Body of pancreas (tissue), 4 donors: Measurements from ENCODE around the gene TAPT1. TPM values are rescaled to one million over a fixed set of nuclear protein-coding genes. Genes with fewer than 3 reads are reported as not detected.

ENCODE experiments used
- ATAC-seq: fragments of 150-250 bp; one replicate; pipeline ENCODE4 v1.9.1; 2016
- DNase-seq, 4 donors: peaks; one replicate each; pipeline ENCODE4 v3.0.0-alpha.2; 2019
- H3K27ac ChIP-seq, 4 donors: fragments of 200-600 bp; sonication (generic); 1 replicate in 3 of 4; 2 replicates in 1 of 4; pipeline versions ENCODE4 v1.5.1 to v1.6.1; 2016 to 2019; ENCODE audit warnings: mild to moderate bottlenecking in 1 of 4, mixed read lengths in 1 of 4, moderate library complexity in 1 of 4
- H3K27me3 ChIP-seq, 2 donors: fragments of 200-600 bp; sonication (generic); one replicate each; pipeline ENCODE4 v1.6.0; 2016; ENCODE audit warnings: mild to moderate bottlenecking in 1 of 2
- H3K36me3 ChIP-seq, 2 donors: fragments of 200-600 bp; sonication (generic); replicated peaks in 1 of 2; 2 replicates each; pipeline ENCODE4 v1.5.1; 2016; ENCODE audit warnings: low read depth in 2 of 2; ENCODE audit not compliant: insufficient read depth in 1 of 2
- H3K4me1 ChIP-seq: fragments of 200-600 bp; sonication (generic); one replicate; pipeline ENCODE4 v1.6.0; 2016
- H3K4me3 ChIP-seq, 2 donors: fragments of 200-600 bp; sonication (generic); 1 replicate in 1 of 2; 2 replicates in 1 of 2; pipeline ENCODE4 v1.5.1; 2016 to 2019
- H3K9me3 ChIP-seq, 3 donors: fragments of 200-600 bp; sonication (generic); 1 replicate in 2 of 3; 2 replicates in 1 of 3; pipeline ENCODE4 v1.5.1; 2016
- POLR2A ChIP-seq, 3 donors: fragments of 450-650 bp; IDR thresholded peaks; one replicate each; pipeline ENCODE4 v1.6.1; 2016; ENCODE audit warnings: antibody characterized with exemption in 3 of 3, mild to moderate bottlenecking in 2 of 3
- WGBS, 2 donors: methylation state at CpG; one replicate each; pipeline ENCODE4 v1.1.5; 2017; 5-methylcytosine and 5-hydroxymethylcytosine counted together
- intact Hi-C: fragments of 100-400 bp; cut with DNase I; formaldehyde crosslinking; loops from one replicate; pipeline ENCODE4 v1.15.1; 2023
- total RNA-seq, 2 donors: library from RNA; depleted of rRNA; stranded (reverse); fragments of >200 nt; gene quantifications; one replicate each; pipeline ENCODE4 v1.1.0, GENCODE V29; 2016
- TF ChIP-seq, protein P1 (sequence below), 7 experiments: fragments of 450-650 bp in 4 of 7; fragments of 200-600 bp in 3 of 7; sonication (generic) in 3 of 7; IDR thresholded peaks; one replicate each; pipeline ENCODE4 v1.5.1; 2016 to 2019; ENCODE audit warnings: antibody characterized with exemption in 7 of 7

The TAPT1 gene
- total RNA-seq, 2 donors from 2014 or later: 26.4 to 30.9 TPM

DNA sequence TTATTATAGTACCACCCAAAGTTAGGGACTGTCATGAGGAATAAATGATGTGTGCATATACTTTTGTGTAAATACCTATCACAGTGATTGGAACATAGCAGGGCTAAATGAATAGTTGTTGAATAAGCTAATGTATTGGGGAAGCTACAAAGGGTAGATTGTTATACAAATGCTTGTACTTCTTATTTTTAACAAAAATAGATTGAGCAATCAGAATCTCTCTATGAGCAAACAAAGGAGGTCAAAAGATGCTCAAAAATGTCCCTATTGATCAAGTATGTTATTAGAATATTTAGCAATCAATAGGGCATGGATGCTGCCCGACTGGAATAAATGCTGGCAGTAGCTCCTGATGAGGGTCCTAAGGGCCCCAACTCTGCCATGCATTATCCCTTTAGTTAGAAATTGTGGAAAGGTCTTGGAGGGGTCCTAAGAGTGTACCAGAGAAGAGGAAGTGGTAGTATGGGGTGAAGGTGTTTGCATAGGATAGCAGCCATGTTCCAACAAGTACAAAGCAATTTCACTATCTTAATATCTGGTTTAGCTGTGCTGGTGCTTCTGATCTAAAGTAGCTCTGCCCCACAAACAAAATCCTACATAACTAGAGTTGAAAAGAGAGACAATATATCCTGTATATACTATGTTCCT is 33.1 kb upstream of the TAPT1 start:
- no peak for DNase-seq
- intact Hi-C loops: no loop called here

DNA sequence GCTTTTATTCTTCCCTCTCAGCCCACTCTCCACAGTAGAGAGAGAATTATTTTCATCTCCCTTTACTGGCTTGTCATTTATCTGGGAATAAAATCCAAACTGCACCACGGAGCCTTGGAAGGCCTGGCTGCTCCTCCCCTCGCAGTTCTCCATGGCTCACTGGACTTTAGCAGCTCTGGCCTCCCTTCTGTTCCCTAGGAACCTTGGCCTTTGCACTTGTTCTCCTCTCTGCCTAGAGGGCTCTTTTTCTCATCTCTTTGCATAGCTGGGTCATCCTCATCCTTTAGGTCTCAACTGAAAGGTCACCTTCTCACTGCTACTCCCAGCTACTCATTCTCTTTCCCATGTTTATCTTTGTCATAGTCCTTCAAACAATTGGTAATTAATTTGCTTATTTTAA is 31.3 kb upstream of the TAPT1 start:
- TF ChIP-seq, protein P1, sequence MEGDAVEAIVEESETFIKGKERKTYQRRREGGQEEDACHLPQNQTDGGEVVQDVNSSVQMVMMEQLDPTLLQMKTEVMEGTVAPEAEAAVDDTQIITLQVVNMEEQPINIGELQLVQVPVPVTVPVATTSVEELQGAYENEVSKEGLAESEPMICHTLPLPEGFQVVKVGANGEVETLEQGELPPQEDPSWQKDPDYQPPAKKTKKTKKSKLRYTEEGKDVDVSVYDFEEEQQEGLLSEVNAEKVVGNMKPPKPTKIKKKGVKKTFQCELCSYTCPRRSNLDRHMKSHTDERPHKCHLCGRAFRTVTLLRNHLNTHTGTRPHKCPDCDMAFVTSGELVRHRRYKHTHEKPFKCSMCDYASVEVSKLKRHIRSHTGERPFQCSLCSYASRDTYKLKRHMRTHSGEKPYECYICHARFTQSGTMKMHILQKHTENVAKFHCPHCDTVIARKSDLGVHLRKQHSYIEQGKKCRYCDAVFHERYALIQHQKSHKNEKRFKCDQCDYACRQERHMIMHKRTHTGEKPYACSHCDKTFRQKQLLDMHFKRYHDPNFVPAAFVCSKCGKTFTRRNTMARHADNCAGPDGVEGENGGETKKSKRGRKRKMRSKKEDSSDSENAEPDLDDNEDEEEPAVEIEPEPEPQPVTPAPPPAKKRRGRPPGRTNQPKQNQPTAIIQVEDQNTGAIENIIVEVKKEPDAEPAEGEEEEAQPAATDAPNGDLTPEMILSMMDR (IDR thresholded peaks at IDR 0.05): no peak
- TF ChIP-seq POLR2A (IDR thresholded peaks at IDR 0.05): no peak
- WGBS, 2 donors: 85 to 96% methylated on average over 2 of the region's 2 CpGs

More for the DNA sequence above, 33.1 kb upstream of the TAPT1 start:
- Histone ChIP-seq H3K27ac (no peak overlapping the region), H3K27me3 (no peaks in the 10 kb centered on the region), H3K9me3 (no peaks in the 10 kb centered on the region), H3K4me1 (no peaks in the 10 kb centered on the region), H3K36me3 (no peaks in the 10 kb centered on the region), H3K4me3 (no peak overlapping the region)
- WGBS, 2 donors: 75 to 84% methylated on average over 1 of the region's 1 CpG
- ATAC-seq: no peak
- TF ChIP-seq POLR2A (IDR thresholded peaks at IDR 0.05): no peak
- TF ChIP-seq, protein P1 (IDR thresholded peaks at IDR 0.05): no peak

DNA sequence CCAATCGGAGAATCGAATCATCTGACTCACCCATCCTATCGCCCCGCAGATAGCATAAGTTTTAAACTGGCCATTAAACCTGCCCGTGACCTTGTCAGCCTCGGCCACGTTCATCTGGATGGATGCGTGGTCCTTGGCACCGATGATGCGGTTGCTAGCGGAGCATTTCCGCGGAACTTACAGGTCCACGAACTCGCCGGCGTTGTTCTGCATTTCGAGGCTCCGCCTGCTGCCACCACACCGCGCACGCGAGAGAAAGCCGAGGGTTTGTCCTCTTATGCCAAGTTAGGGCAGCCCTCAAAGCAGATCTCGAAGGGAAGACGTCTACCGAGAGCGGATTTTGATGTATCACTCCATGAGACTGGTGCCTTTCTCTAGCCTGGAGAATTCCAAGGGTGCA is 30.1 kb upstream of the TAPT1 start:
- no peak for TF ChIP-seq POLR2A (IDR thresholded peaks at IDR 0.05)
- TF ChIP-seq, protein P1 (IDR thresholded peaks at IDR 0.05): no peak
- intact Hi-C loops: no loop called here
- DNase-seq: no peak

More for the DNA sequence above, 31.3 kb upstream of the TAPT1 start:
- no peak overlapping the region for H3K27ac ChIP-seq
- intact Hi-C loops: no loop called here
- DNase-seq (no peak), ATAC-seq (no peak)
- no peak overlapping the region for H3K4me3 ChIP-seq
- H3K27me3 ChIP-seq: no peaks in the 10 kb centered on the region
- no peaks in the 10 kb centered on the region for H3K9me3 ChIP-seq
- H3K36me3 ChIP-seq: no peaks in the 10 kb centered on the region
- H3K4me1 ChIP-seq: no peaks in the 10 kb centered on the region

DNA sequence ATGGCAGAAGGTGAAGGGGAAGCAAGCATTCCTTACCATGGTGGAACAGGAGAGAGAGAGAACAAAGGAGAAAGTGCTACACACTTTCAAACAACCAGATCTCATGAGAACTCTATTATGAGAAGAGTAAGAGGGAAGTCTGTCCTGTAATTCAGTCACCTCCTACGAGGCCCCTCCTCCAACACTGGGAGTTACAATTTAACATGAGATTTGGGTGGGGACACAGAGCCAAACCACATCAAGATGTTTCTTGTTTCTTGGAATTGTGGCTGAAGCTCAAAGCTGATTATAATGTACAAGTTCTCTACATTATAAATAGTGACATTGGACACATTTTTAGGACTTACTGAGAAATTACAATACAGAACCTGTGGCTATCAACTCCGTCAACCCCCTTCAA is 29.5 kb upstream of the TAPT1 start:
- Histone ChIP-seq H3K27ac (no peak overlapping the region), H3K4me1 (peaks cover 3% of the 10 kb centered on the region), H3K27me3 (no peaks in the 10 kb centered on the region), H3K4me3 (no peak overlapping the region), H3K36me3 (no peaks in the 10 kb centered on the region), H3K9me3 (no peaks in the 10 kb centered on the region)
- DNase-seq (no peak), ATAC-seq (no peak)
- TF ChIP-seq POLR2A (IDR thresholded peaks at IDR 0.05): no peak
- TF ChIP-seq, protein P1 (IDR thresholded peaks at IDR 0.05): no peak
- intact Hi-C loops: no loop called here
- 90 to 95% methylated on average over 2 of the region's 2 CpGs for WGBS, 2 donors

More for the DNA sequence above, 30.1 kb upstream of the TAPT1 start:
- ATAC-seq: no peak
- no peaks in the 10 kb centered on the region for H3K27me3 ChIP-seq
- no peaks in the 10 kb centered on the region for H3K9me3 ChIP-seq
- no peak overlapping the region for H3K27ac ChIP-seq
- H3K4me1 ChIP-seq: no peaks in the 10 kb centered on the region
- WGBS, 2 donors: 96 to 97% methylated on average over 28 of the region's 28 CpGs
- H3K4me3 ChIP-seq: no peak overlapping the region
- no peaks in the 10 kb centered on the region for H3K36me3 ChIP-seq
